B cell (primary cell): ENCODE data around the gene ULBP2. TPM values are rescaled to one million over a fixed set of nuclear protein-coding genes. Genes with fewer than 3 reads are reported as not detected.
"Not testable (repeated sequence)": the region's sequence is repeated elsewhere in the genome, so short reads cannot be mapped to it uniquely, and the experiment has no call there.

Experiments
- ATAC-seq: fragments of 200-7000 bp; cut with Tn5 transposase; one replicate; pipeline ENCODE4 v1.10.0; 2021; ENCODE audit warnings: low read depth, mild to moderate bottlenecking, moderate number of reproducible peaks, moderate library complexity
- CTCF ChIA-PET: fragments of 350-600 bp; sonication (Branson Sonifier 250); formaldehyde crosslinking; loops from one replicate; lab custom pipeline; 2021; ENCODE audit warnings: antibody characterized with exemption, inconsistent platforms; lab: Charles Lee
- POLR2A ChIA-PET: fragments of 350-600 bp; sonication (Branson Sonifier 250); formaldehyde crosslinking; loops from one replicate; lab custom pipeline; 2021; ENCODE audit warnings: antibody characterized with exemption; lab: Charles Lee
- DNase-seq: peaks from one replicate; pipeline ENCODE4 v3.0.0; 2013
- H2AFZ ChIP-seq: 2 replicates; pipeline ENCODE4 v1.6.1; 2012; ENCODE audit warnings: mild to moderate bottlenecking, low read depth, low read length; ENCODE audit not compliant: insufficient read depth, poor library complexity, severe bottlenecking
- H3K27ac ChIP-seq, 2 donors: 1 replicate in 1 of 2; 2 replicates in 1 of 2; pipeline ENCODE4 v1.5.1; 2012 to 2013; ENCODE audit warnings: low read length in 2 of 2, mild to moderate bottlenecking in 2 of 2, moderate library complexity in 1 of 2
- H3K27me3 ChIP-seq, 4 experiments: fragments of 200-600 bp in 1 of 4; sonication (generic) in 1 of 4; replicated peaks in 1 of 4; 1 replicate in 2 of 4; 2 replicates in 2 of 4; pipeline versions ENCODE4 v1.6.1 to v1.7.0; 2013 to 2016; ENCODE audit warnings: low read length in 3 of 4, mild to moderate bottlenecking in 2 of 4, mixed read lengths in 1 of 4, moderate library complexity in 1 of 4; ENCODE audit not compliant: insufficient read depth in 4 of 4, control insufficient read depth in 3 of 4; ENCODE audit errors: control extremely low read depth in 1 of 4
- H3K36me3 ChIP-seq, 2 experiments: replicated peaks in 1 of 2; 1 replicate in 1 of 2; 2 replicates in 1 of 2; pipeline versions ENCODE4 v1.6.1 to v1.7.1; 2013; ENCODE audit warnings: low read length in 1 of 2; ENCODE audit not compliant: insufficient read depth in 2 of 2, control insufficient read depth in 1 of 2; ENCODE audit errors: control extremely low read depth in 1 of 2, extremely low read depth in 1 of 2
- H3K4me1 ChIP-seq, 2 donors: fragments of 200-600 bp in 1 of 2; sonication (generic) in 1 of 2; 1 replicate in 1 of 2; 2 replicates in 1 of 2; pipeline versions ENCODE4 v1.5.1 to v1.6.1; 2013 to 2017; ENCODE audit warnings: low read length in 2 of 2; ENCODE audit not compliant: control insufficient read depth in 2 of 2, insufficient read depth in 2 of 2
- H3K4me2 ChIP-seq: replicated peaks from 2 replicates; pipeline ENCODE3; 2012; ENCODE audit warnings: mild to moderate bottlenecking, low read depth, low read length; ENCODE audit not compliant: poor library complexity, severe bottlenecking
- H3K4me3 ChIP-seq, 5 experiments: fragments of 200-600 bp in 1 of 5; sonication (generic) in 1 of 5; 1 replicate in 3 of 5; 2 replicates in 2 of 5; pipeline versions ENCODE4 v1.5.1 to v1.7.0; 2011 to 2016; ENCODE audit warnings: low read length in 4 of 5, mild to moderate bottlenecking in 4 of 5, low read depth in 2 of 5, control low read depth in 1 of 5, moderate library complexity in 1 of 5; ENCODE audit not compliant: insufficient read depth in 1 of 5; ENCODE audit errors: control extremely low read depth in 1 of 5, extremely low read depth in 1 of 5
- H3K79me2 ChIP-seq: fragments of 200-600 bp; sonication (generic); one replicate; pipeline ENCODE4 v1.6.0; 2016; ENCODE audit warnings: low read length; ENCODE audit not compliant: control insufficient read depth, insufficient read depth
- H3K9ac ChIP-seq: fragments of 200-600 bp; sonication (generic); 2 replicates; pipeline ENCODE4 v1.6.1; 2017; ENCODE audit warnings: mild to moderate bottlenecking, low read length, moderate library complexity
- H3K9me3 ChIP-seq, 3 donors: one replicate each; pipeline versions ENCODE4 v1.6.1 to v1.7.1; 2013; ENCODE audit warnings: low read length in 2 of 3; ENCODE audit not compliant: control insufficient read depth in 2 of 3, insufficient read depth in 1 of 3; ENCODE audit errors: control extremely low read depth in 1 of 3
- H4K20me1 ChIP-seq: 2 replicates; pipeline ENCODE4 v1.6.0; 2012; ENCODE audit warnings: mild to moderate bottlenecking, low read length; ENCODE audit not compliant: insufficient read depth, control insufficient read depth, poor library complexity, severe bottlenecking
- H3K27ac Mint-ChIP-seq: one replicate; pipeline ENCODE4 v1.8.0; 2021; ENCODE audit warnings: mixed read lengths
- H3K27me3 Mint-ChIP-seq: one replicate; pipeline ENCODE4 v1.8.0; 2021; ENCODE audit warnings: mixed read lengths
- H3K4me1 Mint-ChIP-seq: one replicate; pipeline ENCODE4 v1.8.0; 2021; ENCODE audit warnings: mixed read lengths
- H3K4me3 Mint-ChIP-seq: one replicate; pipeline ENCODE4 v1.8.0; 2021; ENCODE audit warnings: mixed read lengths
- H3K9me3 Mint-ChIP-seq: one replicate; pipeline ENCODE4 v1.8.0; 2022; ENCODE audit warnings: mixed read lengths; ENCODE audit not compliant: insufficient read depth
- CTCF ChIP-seq: fragments of 200-600 bp; IDR thresholded peaks from one replicate; pipeline ENCODE4 v1.8.0; 2022; ENCODE audit warnings: antibody characterized with exemption, mild to moderate bottlenecking
- EZH2 ChIP-seq: IDR thresholded peaks from 2 replicates; pipeline ENCODE4 v1.6.1; 2012; ENCODE audit warnings: borderline replicate concordance, low read depth, mild to moderate bottlenecking, moderate library complexity, low read length; ENCODE audit not compliant: insufficient read depth, poor library complexity, severe bottlenecking
- WGBS: methylation state at CpG from one replicate; pipeline ENCODE4 v1.1.5; 2013; ENCODE audit warnings: missing lambda C conversion rate; ENCODE audit not compliant: insufficient coverage; 5-methylcytosine and 5-hydroxymethylcytosine counted together
- intact Hi-C: fragments of 100-400 bp; cut with micrococcal nuclease; formaldehyde crosslinking; loops from one replicate; pipeline ENCODE4 v1.10.0; 2022
- polyA plus RNA-seq: library from polyadenylated mRNA; depleted of rRNA; stranded (reverse); fragments of >200 nt; gene quantifications from 2 replicates; pipeline ENCODE4 v1.2.3, GENCODE V29; 2012
- total RNA-seq, 2 donors: library from RNA; stranded (reverse); fragments of 120-200 nt in 1 of 2; gene quantifications; 1 replicate in 1 of 2; 2 replicates in 1 of 2; pipeline versions ENCODE4 v1.2.3 to v1.2.4, GENCODE V29; 2013 to 2022

Gene ULBP2
- total and polyA plus RNA-seq, 2 donors (not counting 1 experiment from before 2014, with no cell fraction given): 0.31 TPM; not detected in 1

- ChIA-PET CTCF (no interaction called here), POLR2A (no interaction called here)
- H3K9me3 ChIP-seq: peaks cover 0 to 39% (median 0%) of the 10 kb centered on the region in 3 donors
- Mint-ChIP-seq H3K4me1 (peaks cover 29% of the 10 kb centered on the region), H3K27me3 (peaks cover 86% of the 10 kb centered on the region), H3K9me3 (no peaks in the 10 kb centered on the region), H3K27ac (peak overlapping the region; percentile 58), H3K4me3 (peak overlapping the region; percentile 95)
- 13% methylated on average over 38 of the region's 38 CpGs for WGBS
- no peak for TF ChIP-seq CTCF
- no peak for TF ChIP-seq EZH2
- peak; percentile 70 for DNase-seq
- H3K79me2 ChIP-seq: no peaks in the 10 kb centered on the region
- H3K27ac ChIP-seq: no peak overlapping the region
- ATAC-seq: no peak
- H3K4me3 ChIP-seq: peak overlapping the region in 4 of 5 experiments; percentile 45 to 66 (median 56)
- no peaks in the 10 kb centered on the region for H3K36me3 ChIP-seq
- peaks cover 28 to 30% of the 10 kb centered on the region in 2 donors for H3K4me1 ChIP-seq
- intact Hi-C loops: no loop called here
- H2AFZ ChIP-seq: peak overlapping the region; percentile 36
- peak overlapping the region; percentile 97 for H3K4me2 ChIP-seq
- peaks cover 8% of the 10 kb centered on the region for H4K20me1 ChIP-seq
- H3K27me3 ChIP-seq: peaks cover 0 to 82% (median 32%) of the 10 kb centered on the region in 4 experiments
- H3K9ac ChIP-seq: peak overlapping the region; percentile 70
These were observed 23.6 kb downstream of the ULBP2 start for GRCh38 chr6:149965194-149966020.

- intact Hi-C loops, H3K27ac ChIP-seq, H3K27ac Mint-ChIP-seq, CTCF ChIA-PET, H3K4me3 ChIP-seq, H3K79me2 ChIP-seq, H2AFZ ChIP-seq, H4K20me1 ChIP-seq, H3K9ac ChIP-seq, ATAC-seq, H3K4me2 ChIP-seq, H3K9me3 Mint-ChIP-seq, DNase-seq, H3K36me3 ChIP-seq, POLR2A ChIA-PET: not testable (repeated sequence)
- Mint-ChIP-seq H3K4me1 (peaks cover 29% of the 10 kb centered on the region), H3K4me3 (peak overlapping the region; percentile 95), H3K27me3 (peaks cover 88% of the 10 kb centered on the region)
- peaks cover 28 to 30% of the 10 kb centered on the region in 2 donors for H3K4me1 ChIP-seq
- peaks cover 0 to 81% (median 29%) of the 10 kb centered on the region in 4 experiments for H3K27me3 ChIP-seq
- H3K9me3 ChIP-seq: peaks cover 0 to 36% (median 0%) of the 10 kb centered on the region in 3 donors
- 90% methylated on average over 2 of the region's 2 CpGs for WGBS
These were observed 24.5 kb downstream of the ULBP2 start for GRCh38 chr6:149966319-149966718.
